Measurements from ENCODE around the gene CXCL1.

The CXCL1 gene

GRCh38 chr4:73848183-73848777 is 20.9 kb upstream of the CXCL1 start:
- Histone ChIP-seq H3K36me3 (ENCODE audit: low read depth) (no peaks in the 10 kb centered on the region), H3K4me3 (ENCODE audit: severe bottlenecking) (no peak overlapping the region), H3K27me3 (ENCODE audit: insufficient read depth, poor library complexity, severe bottlenecking) (no peaks in the 10 kb centered on the region), H3K9me3 (ENCODE audit: severe bottlenecking) (no peaks in the 10 kb centered on the region), H3K27ac (ENCODE audit: poor library complexity, severe bottlenecking) (no peak overlapping the region), H3K4me1 (ENCODE audit: insufficient read depth, poor library complexity, severe bottlenecking) (peaks cover 17% of the 10 kb centered on the region)
- TF ChIP-seq, protein P1, sequence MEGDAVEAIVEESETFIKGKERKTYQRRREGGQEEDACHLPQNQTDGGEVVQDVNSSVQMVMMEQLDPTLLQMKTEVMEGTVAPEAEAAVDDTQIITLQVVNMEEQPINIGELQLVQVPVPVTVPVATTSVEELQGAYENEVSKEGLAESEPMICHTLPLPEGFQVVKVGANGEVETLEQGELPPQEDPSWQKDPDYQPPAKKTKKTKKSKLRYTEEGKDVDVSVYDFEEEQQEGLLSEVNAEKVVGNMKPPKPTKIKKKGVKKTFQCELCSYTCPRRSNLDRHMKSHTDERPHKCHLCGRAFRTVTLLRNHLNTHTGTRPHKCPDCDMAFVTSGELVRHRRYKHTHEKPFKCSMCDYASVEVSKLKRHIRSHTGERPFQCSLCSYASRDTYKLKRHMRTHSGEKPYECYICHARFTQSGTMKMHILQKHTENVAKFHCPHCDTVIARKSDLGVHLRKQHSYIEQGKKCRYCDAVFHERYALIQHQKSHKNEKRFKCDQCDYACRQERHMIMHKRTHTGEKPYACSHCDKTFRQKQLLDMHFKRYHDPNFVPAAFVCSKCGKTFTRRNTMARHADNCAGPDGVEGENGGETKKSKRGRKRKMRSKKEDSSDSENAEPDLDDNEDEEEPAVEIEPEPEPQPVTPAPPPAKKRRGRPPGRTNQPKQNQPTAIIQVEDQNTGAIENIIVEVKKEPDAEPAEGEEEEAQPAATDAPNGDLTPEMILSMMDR (IDR thresholded peaks at IDR 0.05; ENCODE audit: poor library complexity, severe bottlenecking) = no peak
- DNase-seq (ENCODE audit: low spot score) (no peak), ATAC-seq (ENCODE audit: low read depth) (no peak)

DNA sequence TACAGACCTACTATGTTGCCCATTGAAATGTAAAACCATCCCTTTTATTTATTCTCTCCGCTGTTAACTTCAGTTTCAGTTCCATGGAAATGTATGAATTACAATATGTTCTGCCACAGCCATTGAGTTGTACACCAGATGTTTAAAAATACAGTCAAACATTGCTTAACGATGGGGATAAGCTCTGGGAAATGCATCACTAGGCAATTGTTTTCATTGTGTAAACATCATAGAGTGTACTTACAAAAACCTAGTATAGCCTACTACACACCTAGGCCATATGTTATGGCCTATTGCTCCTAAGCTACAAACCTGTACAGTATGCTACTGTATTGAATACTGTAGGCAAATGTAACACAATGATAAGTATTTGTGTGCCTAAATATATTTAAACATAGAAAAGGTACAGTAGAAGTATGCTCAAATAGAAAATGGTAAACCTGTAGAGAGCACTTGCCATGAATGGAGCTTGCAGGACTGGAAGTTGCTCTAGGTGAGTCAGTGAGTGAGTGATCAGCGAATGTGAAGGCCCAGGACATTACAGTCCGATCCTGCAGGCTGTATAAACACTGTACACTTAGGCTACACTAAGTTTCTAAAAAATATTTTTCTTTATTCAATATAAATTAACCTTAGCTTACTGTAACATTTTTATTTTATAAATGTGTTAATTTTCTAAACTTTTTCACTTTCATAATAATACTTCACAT is 18.8 kb upstream of the CXCL1 start:
- no peaks in the 10 kb centered on the region for H3K9me3 ChIP-seq (ENCODE audit: severe bottlenecking)
- H3K36me3 ChIP-seq (ENCODE audit: low read depth) = no peaks in the 10 kb centered on the region
- H3K4me1 ChIP-seq (ENCODE audit: insufficient read depth, poor library complexity, severe bottlenecking) = no peaks in the 10 kb centered on the region
- TF ChIP-seq, protein P1 (IDR thresholded peaks at IDR 0.05; ENCODE audit: poor library complexity, severe bottlenecking) = no peak
- H3K4me3 ChIP-seq (ENCODE audit: severe bottlenecking) = no peak overlapping the region
- no peaks in the 10 kb centered on the region for H3K27me3 ChIP-seq (ENCODE audit: insufficient read depth, poor library complexity, severe bottlenecking)
- no peak for ATAC-seq (ENCODE audit: low read depth)
- no peak overlapping the region for H3K27ac ChIP-seq (ENCODE audit: poor library complexity, severe bottlenecking)
- DNase-seq (ENCODE audit: low spot score) = no peak

DNA sequence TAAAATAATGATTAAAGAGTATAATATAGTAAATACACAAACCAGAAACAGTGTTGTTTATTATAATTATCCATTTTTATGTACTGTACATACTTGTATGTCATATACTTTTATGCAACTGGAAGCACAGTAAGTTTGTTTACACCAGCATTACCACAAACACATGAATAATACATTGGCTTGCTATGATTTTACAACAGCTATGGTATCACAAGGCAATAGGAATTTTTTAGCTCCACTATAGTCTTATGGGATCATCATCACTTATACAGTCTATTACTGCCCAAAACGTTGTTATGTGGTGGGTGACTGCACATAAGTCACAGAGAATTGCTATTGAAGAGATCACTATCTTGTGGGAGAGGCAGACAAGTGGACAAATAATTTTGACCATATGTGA is 17.9 kb upstream of the CXCL1 start:
- no peak for DNase-seq (ENCODE audit: low spot score)
- H3K27me3 ChIP-seq (ENCODE audit: insufficient read depth, poor library complexity, severe bottlenecking) = no peaks in the 10 kb centered on the region

GRCh38 chr4:73852771-73853170 is 16.4 kb upstream of the CXCL1 start:
- H3K4me1 ChIP-seq (ENCODE audit: insufficient read depth, poor library complexity, severe bottlenecking) = peaks cover 5% of the 10 kb centered on the region
- TF ChIP-seq, protein P1 (IDR thresholded peaks at IDR 0.05; ENCODE audit: poor library complexity, severe bottlenecking) = no peak
- H3K27ac ChIP-seq (ENCODE audit: poor library complexity, severe bottlenecking) = no peak overlapping the region
- no peaks in the 10 kb centered on the region for H3K27me3 ChIP-seq (ENCODE audit: insufficient read depth, poor library complexity, severe bottlenecking)
- ATAC-seq (ENCODE audit: low read depth) (no peak), DNase-seq (ENCODE audit: low spot score) (no peak)
- H3K4me3 ChIP-seq (ENCODE audit: severe bottlenecking) = no peak overlapping the region
- no peaks in the 10 kb centered on the region for H3K36me3 ChIP-seq (ENCODE audit: low read depth)
- no peaks in the 10 kb centered on the region for H3K9me3 ChIP-seq (ENCODE audit: severe bottlenecking)

More for the DNA sequence above, 17.9 kb upstream of the CXCL1 start:
- TF ChIP-seq, protein P1 (IDR thresholded peaks at IDR 0.05; ENCODE audit: poor library complexity, severe bottlenecking) = no peak
- no peak for ATAC-seq (ENCODE audit: low read depth)
- Histone ChIP-seq H3K4me1 (ENCODE audit: insufficient read depth, poor library complexity, severe bottlenecking) (no peaks in the 10 kb centered on the region), H3K36me3 (ENCODE audit: low read depth) (no peaks in the 10 kb centered on the region), H3K27ac (ENCODE audit: poor library complexity, severe bottlenecking) (no peak overlapping the region), H3K9me3 (ENCODE audit: severe bottlenecking) (no peaks in the 10 kb centered on the region), H3K4me3 (ENCODE audit: severe bottlenecking) (no peak overlapping the region)

DNA sequence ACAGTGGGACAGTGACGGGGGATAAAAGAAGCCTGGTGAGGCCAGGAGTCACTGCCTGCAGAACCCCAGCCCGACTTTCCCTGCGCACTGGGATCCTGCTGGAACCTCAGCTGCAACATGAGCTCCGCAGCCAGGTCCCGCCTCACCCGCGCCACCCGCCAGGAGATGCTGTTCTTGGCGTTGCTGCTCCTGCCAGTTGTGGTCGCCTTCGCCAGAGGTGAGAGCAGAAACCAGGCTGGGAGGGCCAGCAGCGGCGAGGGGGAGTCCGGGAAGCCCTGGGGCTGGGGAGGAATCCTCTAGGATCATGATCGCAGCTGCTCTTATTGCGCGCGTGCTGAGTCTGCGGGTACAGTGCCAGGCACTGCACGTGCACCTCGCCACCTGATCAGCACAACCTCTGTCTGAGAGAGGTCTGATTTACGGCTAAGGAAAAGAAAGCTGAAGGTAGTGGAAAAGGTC is 15.9 kb upstream of the CXCL1 start, which contains the start of gene PF4V1:
Gene PF4V1 (plus strand): TSS at position 51 of the 459 bp plus-strand sequence. CDS start 67 bp downstream, at position 118.
- no peak for DNase-seq (ENCODE audit: low spot score)
- TF ChIP-seq, protein P1 (IDR thresholded peaks at IDR 0.05; ENCODE audit: poor library complexity, severe bottlenecking) = no peak

More for the DNA sequence above, 15.9 kb upstream of the CXCL1 start, which contains the start of gene PF4V1:
- Histone ChIP-seq H3K4me3 (ENCODE audit: severe bottlenecking) (no peak within 1 kb of the TSS), H3K4me1 (ENCODE audit: insufficient read depth, poor library complexity, severe bottlenecking) (peaks cover 5% of the 10 kb centered on the region), H3K27me3 (ENCODE audit: insufficient read depth, poor library complexity, severe bottlenecking) (no peaks in the 10 kb centered on the region), H3K27ac (ENCODE audit: poor library complexity, severe bottlenecking) (no peak within 1 kb of the TSS), H3K36me3 (ENCODE audit: low read depth) (no peaks in the 10 kb centered on the region), H3K9me3 (ENCODE audit: severe bottlenecking) (no peaks in the 10 kb centered on the region)
- ATAC-seq (ENCODE audit: low read depth) = no peak
